B cell (primary cell): ENCODE measurements around the gene IL17B. TPM values are rescaled to one million over a fixed set of nuclear protein-coding genes. Genes with fewer than 3 reads are reported as not detected.

Experiments
- ATAC-seq: fragments of 200-7000 bp; cut with Tn5 transposase; one replicate; pipeline ENCODE4 v1.10.0; 2021; ENCODE audit warnings: low read depth, mild to moderate bottlenecking, moderate number of reproducible peaks, moderate library complexity
- CTCF ChIA-PET: fragments of 350-600 bp; sonication (Branson Sonifier 250); formaldehyde crosslinking; loops from one replicate; lab custom pipeline; 2021; ENCODE audit warnings: antibody characterized with exemption, inconsistent platforms; lab: Charles Lee
- POLR2A ChIA-PET: fragments of 350-600 bp; sonication (Branson Sonifier 250); formaldehyde crosslinking; loops from one replicate; lab custom pipeline; 2021; ENCODE audit warnings: antibody characterized with exemption; lab: Charles Lee
- DNase-seq: peaks from one replicate; pipeline ENCODE4 v3.0.0; 2013
- H2AFZ ChIP-seq: 2 replicates; pipeline ENCODE4 v1.6.1; 2012; ENCODE audit warnings: mild to moderate bottlenecking, low read depth, low read length; ENCODE audit not compliant: insufficient read depth, poor library complexity, severe bottlenecking
- H3K27ac ChIP-seq, 2 donors: 1 replicate in 1 of 2; 2 replicates in 1 of 2; pipeline ENCODE4 v1.5.1; 2012 to 2013; ENCODE audit warnings: low read length in 2 of 2, mild to moderate bottlenecking in 2 of 2, moderate library complexity in 1 of 2
- H3K27me3 ChIP-seq, 4 experiments: fragments of 200-600 bp in 1 of 4; sonication (generic) in 1 of 4; replicated peaks in 1 of 4; 1 replicate in 2 of 4; 2 replicates in 2 of 4; pipeline versions ENCODE4 v1.6.1 to v1.7.0; 2013 to 2016; ENCODE audit warnings: low read length in 3 of 4, mild to moderate bottlenecking in 2 of 4, mixed read lengths in 1 of 4, moderate library complexity in 1 of 4; ENCODE audit not compliant: insufficient read depth in 4 of 4, control insufficient read depth in 3 of 4; ENCODE audit errors: control extremely low read depth in 1 of 4
- H3K36me3 ChIP-seq, 2 experiments: replicated peaks in 1 of 2; 1 replicate in 1 of 2; 2 replicates in 1 of 2; pipeline versions ENCODE4 v1.6.1 to v1.7.1; 2013; ENCODE audit warnings: low read length in 1 of 2; ENCODE audit not compliant: insufficient read depth in 2 of 2, control insufficient read depth in 1 of 2; ENCODE audit errors: control extremely low read depth in 1 of 2, extremely low read depth in 1 of 2
- H3K4me1 ChIP-seq, 2 donors: fragments of 200-600 bp in 1 of 2; sonication (generic) in 1 of 2; 1 replicate in 1 of 2; 2 replicates in 1 of 2; pipeline versions ENCODE4 v1.5.1 to v1.6.1; 2013 to 2017; ENCODE audit warnings: low read length in 2 of 2; ENCODE audit not compliant: control insufficient read depth in 2 of 2, insufficient read depth in 2 of 2
- H3K4me2 ChIP-seq: replicated peaks from 2 replicates; pipeline ENCODE3; 2012; ENCODE audit warnings: mild to moderate bottlenecking, low read depth, low read length; ENCODE audit not compliant: poor library complexity, severe bottlenecking
- H3K4me3 ChIP-seq, 5 experiments: fragments of 200-600 bp in 1 of 5; sonication (generic) in 1 of 5; 1 replicate in 3 of 5; 2 replicates in 2 of 5; pipeline versions ENCODE4 v1.5.1 to v1.7.0; 2011 to 2016; ENCODE audit warnings: low read length in 4 of 5, mild to moderate bottlenecking in 4 of 5, low read depth in 2 of 5, control low read depth in 1 of 5, moderate library complexity in 1 of 5; ENCODE audit not compliant: insufficient read depth in 1 of 5; ENCODE audit errors: control extremely low read depth in 1 of 5, extremely low read depth in 1 of 5
- H3K79me2 ChIP-seq: fragments of 200-600 bp; sonication (generic); one replicate; pipeline ENCODE4 v1.6.0; 2016; ENCODE audit warnings: low read length; ENCODE audit not compliant: control insufficient read depth, insufficient read depth
- H3K9ac ChIP-seq: fragments of 200-600 bp; sonication (generic); 2 replicates; pipeline ENCODE4 v1.6.1; 2017; ENCODE audit warnings: mild to moderate bottlenecking, low read length, moderate library complexity
- H3K9me3 ChIP-seq, 3 donors: one replicate each; pipeline versions ENCODE4 v1.6.1 to v1.7.1; 2013; ENCODE audit warnings: low read length in 2 of 3; ENCODE audit not compliant: control insufficient read depth in 2 of 3, insufficient read depth in 1 of 3; ENCODE audit errors: control extremely low read depth in 1 of 3
- H4K20me1 ChIP-seq: 2 replicates; pipeline ENCODE4 v1.6.0; 2012; ENCODE audit warnings: mild to moderate bottlenecking, low read length; ENCODE audit not compliant: insufficient read depth, control insufficient read depth, poor library complexity, severe bottlenecking
- H3K27ac Mint-ChIP-seq: one replicate; pipeline ENCODE4 v1.8.0; 2021; ENCODE audit warnings: mixed read lengths
- H3K27me3 Mint-ChIP-seq: one replicate; pipeline ENCODE4 v1.8.0; 2021; ENCODE audit warnings: mixed read lengths
- H3K4me1 Mint-ChIP-seq: one replicate; pipeline ENCODE4 v1.8.0; 2021; ENCODE audit warnings: mixed read lengths
- H3K4me3 Mint-ChIP-seq: one replicate; pipeline ENCODE4 v1.8.0; 2021; ENCODE audit warnings: mixed read lengths
- H3K9me3 Mint-ChIP-seq: one replicate; pipeline ENCODE4 v1.8.0; 2022; ENCODE audit warnings: mixed read lengths; ENCODE audit not compliant: insufficient read depth
- EZH2 ChIP-seq: IDR thresholded peaks from 2 replicates; pipeline ENCODE4 v1.6.1; 2012; ENCODE audit warnings: borderline replicate concordance, low read depth, mild to moderate bottlenecking, moderate library complexity, low read length; ENCODE audit not compliant: insufficient read depth, poor library complexity, severe bottlenecking
- WGBS: methylation state at CpG from one replicate; pipeline ENCODE4 v1.1.5; 2013; ENCODE audit warnings: missing lambda C conversion rate; ENCODE audit not compliant: insufficient coverage; 5-methylcytosine and 5-hydroxymethylcytosine counted together
- intact Hi-C: fragments of 100-400 bp; cut with micrococcal nuclease; formaldehyde crosslinking; loops from one replicate; pipeline ENCODE4 v1.10.0; 2022
- polyA plus RNA-seq: library from polyadenylated mRNA; depleted of rRNA; stranded (reverse); fragments of >200 nt; gene quantifications from 2 replicates; pipeline ENCODE4 v1.2.3, GENCODE V29; 2012
- total RNA-seq, 2 donors: library from RNA; stranded (reverse); fragments of 120-200 nt in 1 of 2; gene quantifications; 1 replicate in 1 of 2; 2 replicates in 1 of 2; pipeline versions ENCODE4 v1.2.3 to v1.2.4, GENCODE V29; 2013 to 2022
- TF ChIP-seq, protein P1 (sequence below): fragments of 200-600 bp; IDR thresholded peaks from one replicate; pipeline ENCODE4 v1.8.0; 2022; ENCODE audit warnings: antibody characterized with exemption, mild to moderate bottlenecking

IL17B gene
- total and polyA plus RNA-seq, 2 donors (not counting 1 experiment from before 2014, with no cell fraction given) = not detected

DNA sequence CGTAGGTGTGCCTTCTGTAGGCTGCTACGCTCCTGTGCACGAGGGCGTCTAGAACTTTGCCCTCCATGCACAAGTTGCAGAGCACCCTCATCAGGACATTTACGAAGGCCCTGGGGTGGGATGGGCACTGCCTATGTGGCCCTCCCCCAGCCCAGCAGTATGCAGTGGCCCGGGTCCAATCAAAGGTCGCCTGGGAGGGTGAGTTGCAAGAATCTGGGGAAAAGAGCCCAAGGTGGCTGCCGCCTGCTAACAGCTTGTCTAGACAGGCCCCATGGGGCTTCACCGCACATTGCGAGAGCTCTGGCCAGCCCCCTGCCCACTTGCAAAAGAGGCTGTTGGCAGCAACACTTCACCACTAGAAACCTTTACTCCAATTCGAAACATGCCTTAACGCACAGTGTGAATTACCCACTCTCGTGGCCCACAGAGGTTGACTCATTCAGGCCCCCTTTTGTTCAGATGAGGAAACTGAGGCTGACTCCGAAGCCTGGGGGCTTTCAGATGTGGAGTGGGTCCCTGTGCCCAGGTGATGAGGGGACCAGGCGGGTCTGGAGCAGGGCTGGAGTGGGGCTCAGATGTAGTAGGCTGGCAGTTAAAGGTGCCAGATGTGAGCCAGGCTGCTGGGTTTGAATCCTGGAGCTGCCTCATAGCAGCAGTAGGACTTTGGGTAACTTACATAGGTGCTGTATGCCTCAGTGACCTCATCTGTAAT is 31.8 kb upstream of the IL17B start:
- no peak overlapping the region for H3K27ac Mint-ChIP-seq
- POLR2A ChIA-PET = no interaction called here
- H3K9me3 ChIP-seq = no peaks in the 10 kb centered on the region
- H3K4me3 Mint-ChIP-seq = no peak overlapping the region
- H3K9ac ChIP-seq = no peak overlapping the region
- H4K20me1 ChIP-seq = no peaks in the 10 kb centered on the region
- H3K27ac ChIP-seq = no peak overlapping the region
- DNase-seq (no peak), ATAC-seq (no peak)
- peaks cover 0 to 4% (median 2%) of the 10 kb centered on the region in 4 experiments for H3K27me3 ChIP-seq
- H3K9me3 Mint-ChIP-seq = no peaks in the 10 kb centered on the region
- H2AFZ ChIP-seq = no peak overlapping the region
- no peaks in the 10 kb centered on the region for H3K79me2 ChIP-seq
- no peaks in the 10 kb centered on the region for H3K36me3 ChIP-seq
- CTCF ChIA-PET = no interaction called here
- WGBS = 88% methylated on average over 14 of the region's 15 CpGs
- no peak for TF ChIP-seq EZH2
- TF ChIP-seq, protein P1, sequence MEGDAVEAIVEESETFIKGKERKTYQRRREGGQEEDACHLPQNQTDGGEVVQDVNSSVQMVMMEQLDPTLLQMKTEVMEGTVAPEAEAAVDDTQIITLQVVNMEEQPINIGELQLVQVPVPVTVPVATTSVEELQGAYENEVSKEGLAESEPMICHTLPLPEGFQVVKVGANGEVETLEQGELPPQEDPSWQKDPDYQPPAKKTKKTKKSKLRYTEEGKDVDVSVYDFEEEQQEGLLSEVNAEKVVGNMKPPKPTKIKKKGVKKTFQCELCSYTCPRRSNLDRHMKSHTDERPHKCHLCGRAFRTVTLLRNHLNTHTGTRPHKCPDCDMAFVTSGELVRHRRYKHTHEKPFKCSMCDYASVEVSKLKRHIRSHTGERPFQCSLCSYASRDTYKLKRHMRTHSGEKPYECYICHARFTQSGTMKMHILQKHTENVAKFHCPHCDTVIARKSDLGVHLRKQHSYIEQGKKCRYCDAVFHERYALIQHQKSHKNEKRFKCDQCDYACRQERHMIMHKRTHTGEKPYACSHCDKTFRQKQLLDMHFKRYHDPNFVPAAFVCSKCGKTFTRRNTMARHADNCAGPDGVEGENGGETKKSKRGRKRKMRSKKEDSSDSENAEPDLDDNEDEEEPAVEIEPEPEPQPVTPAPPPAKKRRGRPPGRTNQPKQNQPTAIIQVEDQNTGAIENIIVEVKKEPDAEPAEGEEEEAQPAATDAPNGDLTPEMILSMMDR = no peak
- no peak overlapping the region for H3K4me2 ChIP-seq
- intact Hi-C loops = no loop called here
- H3K27me3 Mint-ChIP-seq = peaks cover 8% of the 10 kb centered on the region
- H3K4me3 ChIP-seq = no peak overlapping the region
- no peaks in the 10 kb centered on the region for H3K4me1 ChIP-seq
- H3K4me1 Mint-ChIP-seq = no peaks in the 10 kb centered on the region

DNA sequence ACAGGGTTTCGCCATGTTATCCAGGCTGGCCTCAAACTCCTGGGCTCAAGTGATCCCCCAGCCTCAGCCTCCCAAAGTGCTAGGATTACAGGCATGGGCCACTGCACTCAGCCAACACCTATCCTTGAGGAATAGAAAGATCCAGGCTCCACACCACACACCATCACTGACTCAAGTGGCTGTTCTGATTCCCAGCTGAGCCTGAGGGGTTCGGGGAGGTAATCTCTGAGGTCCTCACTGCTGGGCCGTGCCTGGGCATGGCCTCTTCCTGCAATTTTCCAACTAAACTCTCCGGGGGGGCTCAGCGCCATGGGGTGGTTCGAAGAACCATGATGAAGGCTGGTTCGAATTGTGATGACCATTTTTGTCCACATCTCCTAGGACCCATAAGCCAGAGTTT is 31.0 kb upstream of the IL17B start:
- no peaks in the 10 kb centered on the region for H3K4me1 ChIP-seq
- H3K4me2 ChIP-seq = no peak overlapping the region
- no peak overlapping the region for H3K4me3 Mint-ChIP-seq
- no peak overlapping the region for H2AFZ ChIP-seq
- ATAC-seq = no peak
- DNase-seq = no peak
- ChIA-PET CTCF (interaction anchor here (0.8 kb wide), 1 partner anchor 9 kb away, joined by 3 read pairs; no protein-coding TSS in a partner anchor), POLR2A (no interaction called here)
- H3K9ac ChIP-seq = no peak overlapping the region
- H3K4me1 Mint-ChIP-seq = no peaks in the 10 kb centered on the region
- H3K9me3 Mint-ChIP-seq = no peaks in the 10 kb centered on the region
- no peaks in the 10 kb centered on the region for H4K20me1 ChIP-seq
- H3K27me3 Mint-ChIP-seq = peaks cover 12% of the 10 kb centered on the region
- intact Hi-C loops = no loop called here
- H3K27ac Mint-ChIP-seq = no peak overlapping the region
- no peak overlapping the region for H3K4me3 ChIP-seq
- no peaks in the 10 kb centered on the region for H3K79me2 ChIP-seq
- H3K9me3 ChIP-seq = no peaks in the 10 kb centered on the region
- WGBS = 92% methylated on average over 2 of the region's 7 CpGs
- H3K27ac ChIP-seq = no peak overlapping the region
- H3K36me3 ChIP-seq = no peaks in the 10 kb centered on the region
- peaks cover 0 to 4% (median 2%) of the 10 kb centered on the region in 4 experiments for H3K27me3 ChIP-seq
- TF ChIP-seq, protein P1 = no peak
